Measurements from ENCODE around the gene TUBB6. TPM values are rescaled to one million over a fixed set of nuclear protein-coding genes. Genes with fewer than 3 reads are reported as not detected.
A peak's percentile ranks its signal among the peaks of the same experiment; 100 is the strongest.

The TUBB6 gene
- polyA plus RNA-seq, 1 donor from 2014 or later: 25.1 TPM

GRCh38 chr18:12283256-12283655, 24.8 kb upstream of the TUBB6 start:
- no peaks in the 10 kb centered on the region for H3K4me1 Mint-ChIP-seq
- H3K27ac Mint-ChIP-seq: no peak overlapping the region
- peaks cover 16% of the 10 kb centered on the region for H3K27me3 Mint-ChIP-seq
- H3K9me3 Mint-ChIP-seq: no peaks in the 10 kb centered on the region
- no peaks in the 10 kb centered on the region for H3K36me3 Mint-ChIP-seq
- no peak overlapping the region for H3K4me3 Mint-ChIP-seq

GRCh38 chr18:12283666-12284065, 24.4 kb upstream of the TUBB6 start:
- Mint-ChIP-seq H3K27me3 (peaks cover 16% of the 10 kb centered on the region), H3K27ac (no peak overlapping the region), H3K9me3 (peaks cover 0 to under 1% (median 0%) of the 10 kb centered on the region in 3 donors), H3K4me1 (peaks cover 0 to under 1% (median 0%) of the 10 kb centered on the region in 3 donors), H3K36me3 (no peaks in the 10 kb centered on the region), H3K4me3 (peak overlapping the region in 1 of 4 donors; percentile 7)

GRCh38 chr18:12287131-12287681, 20.8 kb upstream of the TUBB6 start:
- H3K9me3 Mint-ChIP-seq: peaks cover 0 to 4% (median 0%) of the 10 kb centered on the region in 3 donors
- H3K4me3 Mint-ChIP-seq: no peak overlapping the region
- H3K36me3 Mint-ChIP-seq: no peaks in the 10 kb centered on the region
- H3K27ac Mint-ChIP-seq: no peak overlapping the region
- H3K27me3 Mint-ChIP-seq: peaks cover 29% of the 10 kb centered on the region
- H3K4me1 Mint-ChIP-seq: peaks cover 0 to 2% (median 0%) of the 10 kb centered on the region in 3 donors

GRCh38 chr18:12287684-12288402, 20.2 kb upstream of the TUBB6 start:
- H3K27ac Mint-ChIP-seq: no peak overlapping the region
- peak overlapping the region in 1 of 4 donors; percentile 66 for H3K4me3 Mint-ChIP-seq
- H3K36me3 Mint-ChIP-seq: no peaks in the 10 kb centered on the region
- peaks cover 0 to 2% (median 0%) of the 10 kb centered on the region in 3 donors for H3K4me1 Mint-ChIP-seq
- peaks cover 26% of the 10 kb centered on the region for H3K27me3 Mint-ChIP-seq
- peaks cover 0 to 4% (median 0%) of the 10 kb centered on the region in 3 donors for H3K9me3 Mint-ChIP-seq

- Mint-ChIP-seq H3K36me3 (no peaks in the 10 kb centered on the region), H3K4me3 (peak overlapping the region in 1 of 4 donors; percentile 73), H3K4me1 (peaks cover 0 to 2% (median 0%) of the 10 kb centered on the region in 3 donors), H3K9me3 (peaks cover 0 to 4% (median 0%) of the 10 kb centered on the region in 3 donors), H3K27me3 (peaks cover 26% of the 10 kb centered on the region), H3K27ac (no peak overlapping the region)
These were observed 19.7 kb upstream of the TUBB6 start for GRCh38 chr18:12288403-12288755.

- H3K36me3 Mint-ChIP-seq: no peaks in the 10 kb centered on the region
- H3K27ac Mint-ChIP-seq: no peak overlapping the region
- H3K4me1 Mint-ChIP-seq: peaks cover 0 to 2% (median 0%) of the 10 kb centered on the region in 3 donors
- H3K9me3 Mint-ChIP-seq: peaks cover 0 to 4% (median 0%) of the 10 kb centered on the region in 3 donors
- H3K4me3 Mint-ChIP-seq: no peak overlapping the region
- H3K27me3 Mint-ChIP-seq: peaks cover 22% of the 10 kb centered on the region
These were observed 18.0 kb upstream of the TUBB6 start for GRCh38 chr18:12290086-12290485.

- peaks cover 0 to 4% (median 0%) of the 10 kb centered on the region in 3 donors for H3K9me3 Mint-ChIP-seq
- no peak overlapping the region for H3K27ac Mint-ChIP-seq
- no peaks in the 10 kb centered on the region for H3K36me3 Mint-ChIP-seq
- peaks cover 0 to 2% (median 0%) of the 10 kb centered on the region in 3 donors for H3K4me1 Mint-ChIP-seq
- peaks cover 21% of the 10 kb centered on the region for H3K27me3 Mint-ChIP-seq
- no peak overlapping the region for H3K4me3 Mint-ChIP-seq
These were observed 16.9 kb upstream of the TUBB6 start for GRCh38 chr18:12291161-12291560.

- H3K4me1 Mint-ChIP-seq: peaks cover 0 to 2% (median 0%) of the 10 kb centered on the region in 3 donors
- H3K27me3 Mint-ChIP-seq: peaks cover 21% of the 10 kb centered on the region
- H3K27ac Mint-ChIP-seq: no peak overlapping the region
- H3K9me3 Mint-ChIP-seq: peaks cover 0 to 4% (median 0%) of the 10 kb centered on the region in 3 donors
- H3K4me3 Mint-ChIP-seq: no peak overlapping the region
- no peaks in the 10 kb centered on the region for H3K36me3 Mint-ChIP-seq
These were observed 16.4 kb upstream of the TUBB6 start for GRCh38 chr18:12291690-12292089.

GRCh38 chr18:12293831-12294230, 14.2 kb upstream of the TUBB6 start:
- Mint-ChIP-seq H3K27me3 (peaks cover 12% of the 10 kb centered on the region), H3K36me3 (no peaks in the 10 kb centered on the region), H3K4me3 (no peak overlapping the region), H3K27ac (no peak overlapping the region), H3K4me1 (no peaks in the 10 kb centered on the region), H3K9me3 (peaks cover 0 to 2% (median 0%) of the 10 kb centered on the region in 3 donors)

- Mint-ChIP-seq H3K9me3 (no peaks in the 10 kb centered on the region), H3K4me1 (no peaks in the 10 kb centered on the region), H3K27me3 (peaks cover 1% of the 10 kb centered on the region), H3K27ac (no peak overlapping the region), H3K36me3 (no peaks in the 10 kb centered on the region), H3K4me3 (no peak overlapping the region)
These were observed 12.5 kb upstream of the TUBB6 start for GRCh38 chr18:12295389-12296086.

- Mint-ChIP-seq H3K27me3 (peaks cover 5% of the 10 kb centered on the region), H3K27ac (no peak overlapping the region), H3K36me3 (no peaks in the 10 kb centered on the region), H3K4me3 (no peak overlapping the region), H3K4me1 (no peaks in the 10 kb centered on the region), H3K9me3 (no peaks in the 10 kb centered on the region)
These were observed 12.0 kb upstream of the TUBB6 start for GRCh38 chr18:12296087-12296403.

GRCh38 chr18:12296457-12296856, 11.6 kb upstream of the TUBB6 start:
- Mint-ChIP-seq H3K27ac (no peak overlapping the region), H3K36me3 (no peaks in the 10 kb centered on the region), H3K4me1 (no peaks in the 10 kb centered on the region), H3K4me3 (no peak overlapping the region), H3K9me3 (no peaks in the 10 kb centered on the region), H3K27me3 (peaks cover 9% of the 10 kb centered on the region)

GRCh38 chr18:12299862-12300261, 8.2 kb upstream of the TUBB6 start:
- H3K9me3 Mint-ChIP-seq: no peaks in the 10 kb centered on the region

GRCh38 chr18:12301263-12302005, 6.6 kb upstream of the TUBB6 start:
- Mint-ChIP-seq H3K4me3 (peak overlapping the region in 1 of 4 donors; percentile 23), H3K4me1 (peaks cover 0 to 2% (median under 1%) of the 10 kb centered on the region in 3 donors), H3K27me3 (peaks cover 25% of the 10 kb centered on the region), H3K27ac (no peak overlapping the region), H3K9me3 (no peaks in the 10 kb centered on the region), H3K36me3 (no peaks in the 10 kb centered on the region)

More at GRCh38 chr18:12299862-12300261, 8.2 kb upstream of the TUBB6 start:
- H3K4me1 Mint-ChIP-seq: peaks cover 0 to under 1% (median 0%) of the 10 kb centered on the region in 3 donors
- H3K36me3 Mint-ChIP-seq: no peaks in the 10 kb centered on the region
- H3K27ac Mint-ChIP-seq: no peak overlapping the region
- no peak overlapping the region for H3K4me3 Mint-ChIP-seq
- H3K27me3 Mint-ChIP-seq: peaks cover 17% of the 10 kb centered on the region
